ENCODE results near the gene RAD51B.

- TF ChIP-seq TAF1 (IDR thresholded peaks at IDR 0.05; ENCODE audit: low read depth, low read length), result no peak
- no peak for TF ChIP-seq POLR2A (IDR thresholded peaks at IDR 0.05; ENCODE audit: low read depth, low read length)
- TF ChIP-seq POLR2AphosphoS5 (IDR thresholded peaks at IDR 0.05; ENCODE audit: low read depth, low read length), result no peak
- no peak for TF ChIP-seq PAX5 (IDR thresholded peaks at IDR 0.05; ENCODE audit: insufficient read depth, low read length, severe bottlenecking)
Measured at GRCh38 chr14:68482772-68483395, 663.3 kb downstream of the RAD51B start.

Data from GM12891 (cell line).